ENCODE measurements around the gene HS3ST4.

GRCh38 chr16:26157319-26157718, 465.6 kb downstream of the HS3ST4 start:
- TF ChIP-seq CTCF (IDR thresholded peaks at IDR 0.05; ENCODE audit: insufficient read depth, low read depth, low read length) (no peak), EZH2 (IDR thresholded peaks at IDR 0.05; ENCODE audit: insufficient read depth, low read length) (no peak)

All from astrocyte (in vitro differentiated cells and primary cell).